Fibroblast of skin of back (primary cell): ENCODE measurements around the gene PHF21A.
"Not testable (repeated sequence)": the region's sequence is repeated elsewhere in the genome, so short reads cannot be mapped to it uniquely, and the experiment has no call there.

ENCODE experiments used
- DNase-seq: peaks from one replicate; pipeline ENCODE4 v3.0.0-alpha.2; 2013

Gene PHF21A

DNA sequence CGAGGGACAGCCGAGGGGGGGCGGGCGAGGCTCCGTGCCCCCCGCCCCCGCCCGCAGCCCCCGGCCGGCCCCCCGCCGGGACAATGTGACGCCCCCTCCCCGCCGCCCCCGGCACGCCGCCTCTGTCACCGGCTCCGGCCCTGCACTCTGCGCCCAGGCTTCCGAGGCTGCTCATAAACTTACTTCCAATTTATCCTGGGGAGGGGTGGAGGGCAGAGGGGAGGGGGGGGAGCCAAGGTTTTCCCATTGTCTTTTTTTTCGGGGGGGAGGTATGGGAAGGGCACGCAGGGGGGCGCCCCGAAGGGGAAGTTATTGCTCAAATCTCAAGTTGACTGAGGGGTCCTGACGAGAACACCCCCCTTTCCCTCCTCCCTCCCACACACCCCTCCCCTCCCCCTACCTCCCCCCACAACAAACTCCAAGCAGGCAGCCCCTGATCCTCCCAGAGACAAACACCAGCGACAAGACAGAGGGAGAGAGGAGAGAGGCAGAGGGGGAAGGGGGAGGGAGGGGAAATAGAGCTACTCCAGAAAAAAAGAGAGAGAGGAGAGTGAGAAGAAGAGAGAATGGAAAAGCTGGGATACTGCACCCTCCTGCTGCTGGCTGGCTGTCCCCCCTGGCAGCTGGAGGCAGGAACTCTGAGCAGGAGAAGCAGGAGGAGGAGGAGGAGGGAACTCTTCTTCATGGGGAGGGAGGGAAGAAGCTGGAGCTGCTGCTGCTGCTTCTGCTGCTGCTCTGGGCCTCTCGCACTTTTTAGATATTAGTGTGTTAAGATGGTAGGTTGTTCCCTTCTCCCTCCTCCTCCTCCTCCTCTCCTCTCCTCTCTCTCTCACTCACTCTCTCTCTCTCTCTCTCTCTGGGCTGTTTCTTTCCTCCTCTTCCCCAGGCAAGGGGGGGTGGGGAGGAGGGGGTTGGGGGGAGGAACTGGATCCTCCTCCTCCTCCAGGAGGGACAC lies 631 bp downstream of the PHF21A start:
- peak; percentile 82 for DNase-seq

- peak; percentile 61 for DNase-seq
Measured at GRCh38 chr11:46119352-46120216, 1.7 kb downstream of the PHF21A start.

- no peak for DNase-seq
Measured at GRCh38 chr11:46118702-46119351, 2.4 kb downstream of the PHF21A start.

DNA sequence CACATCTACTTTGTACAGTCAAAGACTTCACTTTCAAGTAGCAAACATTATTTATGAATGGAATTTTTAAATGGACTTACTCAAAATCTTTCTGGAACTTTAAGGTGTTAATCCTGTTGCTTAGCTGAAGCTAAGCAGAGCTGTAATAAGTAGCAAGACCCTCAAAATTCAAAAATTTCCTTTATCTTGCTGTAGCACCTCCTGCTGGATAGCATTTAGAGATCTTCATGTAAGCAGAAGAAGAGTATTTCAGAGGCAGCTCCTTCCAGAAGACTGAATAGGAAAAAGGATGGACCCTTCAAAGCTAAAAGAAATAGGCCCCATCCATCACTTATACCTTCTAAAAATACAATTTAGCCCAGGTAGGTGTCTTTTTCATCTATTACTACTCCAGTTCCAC lies 3.4 kb downstream of the PHF21A start:
- no peak for DNase-seq

DNA sequence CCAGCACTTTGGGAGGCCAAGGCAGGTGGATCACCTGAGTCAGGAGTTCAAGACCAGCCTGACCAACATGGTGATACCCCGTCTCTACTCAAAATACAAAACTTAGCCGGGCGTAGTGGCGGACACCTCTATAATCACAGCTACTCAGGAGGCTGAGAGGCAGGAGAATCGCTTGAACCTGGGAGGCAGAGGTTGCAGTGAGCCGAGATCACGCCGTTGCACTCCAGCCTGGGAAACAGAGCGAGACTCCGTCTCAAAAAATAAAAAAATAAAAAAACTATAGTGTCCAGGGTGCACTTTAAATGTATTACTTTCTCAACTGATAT lies 4.6 kb downstream of the PHF21A start:
- not testable (repeated sequence) for DNase-seq

- no peak for DNase-seq
Measured at GRCh38 chr11:46116007-46116711, 5.1 kb downstream of the PHF21A start.

- DNase-seq: no peak
Measured at GRCh38 chr11:46114961-46115360, 6.3 kb downstream of the PHF21A start.

GRCh38 chr11:46114378-46114777 lies 6.9 kb downstream of the PHF21A start:
- no peak for DNase-seq

DNA sequence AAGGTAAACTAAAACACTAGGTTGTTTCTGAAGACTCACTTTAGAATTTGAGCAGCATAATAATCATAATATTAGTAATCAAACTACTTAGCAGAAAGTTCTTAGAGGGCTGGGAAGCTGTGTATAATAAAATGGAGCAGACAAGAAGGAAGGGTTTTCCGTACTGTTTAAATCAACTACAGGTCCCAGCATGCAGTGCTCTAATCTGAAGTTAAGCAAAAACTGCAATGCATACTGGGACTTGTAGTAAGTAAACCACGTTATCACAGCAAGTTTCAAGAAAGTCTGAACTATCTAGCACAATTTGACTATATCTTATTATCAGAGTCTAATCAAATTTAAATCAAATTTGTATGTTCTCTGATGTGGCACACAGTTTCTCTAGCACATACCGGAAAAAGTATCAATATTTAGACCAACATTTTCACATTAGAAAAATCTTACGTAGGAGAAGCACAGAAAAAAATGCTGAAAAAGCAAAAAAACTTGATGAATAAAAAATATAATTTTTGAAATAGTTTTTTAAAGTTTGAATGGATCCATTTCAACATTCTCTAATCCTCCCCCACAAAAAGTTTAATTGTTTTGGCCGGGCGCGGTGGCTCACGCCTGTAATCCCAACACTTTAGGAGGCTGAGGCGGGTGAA lies 8.2 kb downstream of the PHF21A start:
- DNase-seq: peak; percentile 66

GRCh38 chr11:46108751-46109150 lies 12.5 kb downstream of the PHF21A start:
- no peak for DNase-seq

- no peak for DNase-seq
Measured at GRCh38 chr11:46107780-46108179, 13.5 kb downstream of the PHF21A start.

GRCh38 chr11:46107408-46107718 lies 13.9 kb downstream of the PHF21A start:
- no peak for DNase-seq

DNA sequence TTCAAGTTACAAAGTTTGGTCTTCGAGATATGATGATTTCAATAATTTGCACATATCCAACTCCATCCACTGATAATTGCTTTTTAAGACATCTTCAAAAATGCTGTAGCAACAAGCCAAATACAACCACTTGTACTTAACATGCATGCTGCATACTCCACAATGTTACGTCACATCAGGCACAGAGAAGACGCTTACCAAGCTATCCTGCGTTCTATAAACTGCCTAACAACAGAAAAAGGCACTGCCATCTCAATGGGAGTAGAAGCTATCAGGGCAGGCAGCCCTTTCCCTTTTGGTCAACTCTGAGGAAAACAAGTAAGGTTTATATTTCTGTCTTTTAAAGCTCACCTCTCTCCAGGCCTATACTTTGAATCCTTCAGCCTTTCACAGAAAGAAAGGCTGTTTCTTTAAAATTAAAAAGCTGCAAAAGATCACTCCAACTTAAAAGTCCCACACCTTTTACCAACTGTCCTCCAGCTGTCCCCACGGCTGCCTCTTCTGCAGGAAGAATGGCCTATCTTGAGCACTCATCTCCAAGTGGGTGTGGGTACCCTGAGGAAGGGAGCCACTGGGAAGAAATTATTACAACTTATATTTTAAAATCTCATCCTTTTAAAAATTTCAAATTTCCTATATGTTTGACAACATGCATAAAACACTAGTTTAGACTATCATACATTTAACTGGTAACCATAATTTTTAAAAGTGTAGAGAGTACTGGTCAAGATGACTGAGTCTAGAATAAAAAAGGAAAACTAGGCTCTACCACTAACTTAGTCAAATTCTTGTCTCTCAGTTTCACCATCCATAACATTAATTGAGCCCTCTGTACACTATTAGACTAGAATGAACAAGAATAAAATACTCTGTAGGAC lies 14.5 kb downstream of the PHF21A start:
- no peak for DNase-seq

GRCh38 chr11:46105926-46106325 lies 15.3 kb downstream of the PHF21A start:
- no peak for DNase-seq

DNA sequence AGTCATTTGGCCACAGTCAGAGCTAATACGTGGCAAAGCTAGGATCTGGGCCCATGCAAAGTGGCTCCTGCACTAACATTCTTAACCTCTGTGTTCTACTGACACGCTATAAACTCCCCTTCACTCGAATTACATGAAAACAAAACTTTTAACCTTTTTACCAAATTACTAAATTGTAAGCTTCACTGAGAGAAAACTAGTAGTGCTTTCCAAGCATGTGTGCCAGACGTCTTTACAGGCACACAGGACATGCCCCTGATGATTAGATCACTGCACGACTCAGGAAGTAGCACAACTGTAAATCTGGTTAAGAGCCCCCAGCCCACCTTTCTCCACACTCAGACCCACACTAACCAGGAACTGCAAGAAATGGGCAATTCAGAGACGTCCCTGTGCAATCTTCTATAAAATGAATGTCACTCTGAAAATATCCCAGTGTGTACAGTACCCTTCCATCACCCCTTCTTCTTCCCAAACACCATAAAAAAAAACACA lies 16.1 kb downstream of the PHF21A start:
- DNase-seq: no peak

DNA sequence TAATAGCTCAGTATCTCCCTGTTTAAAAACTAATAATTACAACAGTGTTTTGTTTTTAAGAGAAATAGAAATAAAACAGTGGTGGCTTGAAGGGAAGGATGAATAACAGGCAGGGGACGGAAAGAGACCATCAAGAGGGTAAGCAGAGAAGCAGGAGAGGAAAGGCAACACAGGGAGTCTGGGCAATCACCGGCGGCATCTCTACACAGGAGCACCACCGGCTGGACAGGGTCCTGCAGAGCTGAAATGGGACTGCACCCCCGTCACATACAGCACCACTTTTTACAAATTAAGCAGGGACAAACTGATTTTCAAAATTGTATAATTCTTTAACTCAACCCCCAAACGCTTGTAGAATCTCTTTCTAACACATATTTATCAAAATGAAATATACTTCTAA lies 18.4 kb downstream of the PHF21A start:
- no peak for DNase-seq

DNA sequence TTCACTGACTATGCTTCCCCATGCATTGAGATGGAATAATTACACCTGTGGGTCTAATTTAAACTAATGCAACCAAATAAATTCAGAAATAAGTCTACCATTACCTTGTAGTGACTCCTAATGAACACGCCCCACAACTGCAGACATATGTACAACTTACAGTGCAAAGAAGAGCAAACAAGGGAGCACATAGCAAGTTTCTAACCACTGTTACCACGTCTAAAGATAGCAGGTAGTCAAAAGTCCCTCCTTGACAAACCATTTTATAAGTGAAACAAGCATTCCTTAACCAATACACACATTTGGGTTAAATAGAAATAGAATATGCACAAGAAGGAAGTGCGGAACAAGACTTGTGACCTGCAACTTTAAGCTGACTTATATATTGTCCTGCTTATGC lies 20.6 kb downstream of the PHF21A start:
- no peak for DNase-seq

DNA sequence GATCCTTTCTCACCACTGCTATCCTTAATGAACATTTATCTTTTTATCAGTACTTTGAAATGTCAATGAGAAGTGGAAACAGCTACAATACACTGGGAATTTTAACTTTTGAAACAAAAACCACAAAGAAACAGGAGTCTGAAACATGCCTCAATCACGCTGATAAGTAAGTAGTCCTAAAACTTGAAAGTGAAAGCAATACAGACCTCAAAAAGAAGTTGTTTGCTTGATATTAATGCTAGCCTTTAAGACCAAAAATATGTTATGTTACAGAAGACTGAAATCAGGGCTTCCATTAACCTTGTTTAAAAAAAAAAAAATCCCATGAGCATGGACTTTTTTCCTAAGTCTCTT lies 21.3 kb downstream of the PHF21A start:
- no peak for DNase-seq

DNA sequence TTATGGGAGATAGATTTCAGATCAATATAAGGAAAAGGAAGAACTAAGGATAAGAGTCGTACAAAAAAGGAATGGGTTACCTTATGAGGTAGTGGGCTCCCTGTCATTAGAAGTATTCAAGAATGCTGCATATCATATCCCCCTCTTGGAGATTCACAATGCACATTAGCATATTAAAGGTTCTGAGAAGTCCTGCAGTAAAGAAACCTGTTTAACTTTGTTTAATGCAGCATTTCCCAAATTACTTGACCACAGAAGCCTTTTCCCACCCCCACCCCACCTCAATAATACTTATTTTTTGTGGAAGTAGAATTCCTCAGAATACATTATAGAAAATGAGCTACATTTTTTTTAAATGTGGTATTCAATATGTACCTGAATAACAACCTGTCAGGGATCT lies 30.9 kb downstream of the PHF21A start:
- no peak for DNase-seq

DNA sequence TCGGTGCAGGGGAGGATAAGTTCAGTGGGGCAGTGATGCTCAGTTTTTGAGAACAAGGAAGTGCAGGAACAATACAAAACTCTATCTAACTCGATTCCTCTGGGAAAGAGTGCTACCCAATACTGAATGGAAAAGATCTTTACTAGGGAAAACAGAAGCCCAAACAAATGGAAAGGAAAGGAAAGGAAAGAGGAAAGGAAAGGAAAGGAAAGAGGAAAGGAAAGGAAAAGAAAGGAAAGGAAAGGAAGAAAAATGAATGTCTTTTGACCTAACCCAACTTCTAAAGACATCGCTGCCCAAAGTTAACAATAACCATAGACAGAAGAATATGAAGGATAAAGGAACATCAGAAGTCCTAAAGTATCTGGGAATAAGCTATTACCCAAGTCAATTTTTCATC lies 41.6 kb downstream of the PHF21A start:
- no peak for DNase-seq

GRCh38 chr11:46075928-46076327 lies 45.3 kb downstream of the PHF21A start:
- no peak for DNase-seq
